Skeletal muscle tissue (tissue), 4 donors: ENCODE measurements around the gene PHETA1. TPM values are rescaled to one million over a fixed set of nuclear protein-coding genes. Genes with fewer than 3 reads are reported as not detected.

Experiments
- H3K27ac ChIP-seq: one replicate; pipeline ENCODE4 v1.7.0; 2013; ENCODE audit warnings: mild to moderate bottlenecking, low read depth, low read length, inconsistent platforms
- H3K27me3 ChIP-seq, 3 donors: one replicate each; pipeline ENCODE4 v1.7.0; 2013; ENCODE audit warnings: low read length in 3 of 3; ENCODE audit not compliant: control insufficient read depth in 3 of 3, insufficient read depth in 3 of 3
- H3K36me3 ChIP-seq, 3 donors: one replicate each; pipeline ENCODE4 v1.7.0; 2013; ENCODE audit warnings: low read length in 3 of 3; ENCODE audit not compliant: control insufficient read depth in 3 of 3, insufficient read depth in 3 of 3
- H3K4me1 ChIP-seq, 3 donors: one replicate each; pipeline ENCODE4 v1.7.0; 2013; ENCODE audit warnings: low read length in 3 of 3, mild to moderate bottlenecking in 3 of 3; ENCODE audit not compliant: control insufficient read depth in 3 of 3, insufficient read depth in 3 of 3
- H3K4me3 ChIP-seq, 3 donors: one replicate each; pipeline ENCODE4 v1.7.0; 2013; ENCODE audit warnings: low read length in 3 of 3
- H3K9ac ChIP-seq, 3 donors: one replicate each; pipeline ENCODE4 v1.7.0; 2013; ENCODE audit warnings: low read length in 3 of 3, mild to moderate bottlenecking in 3 of 3, moderate library complexity in 2 of 3, low read depth in 1 of 3
- H3K9me3 ChIP-seq, 3 donors: one replicate each; pipeline ENCODE4 v1.7.0; 2013; ENCODE audit warnings: low read length in 3 of 3; ENCODE audit not compliant: control insufficient read depth in 3 of 3
- total RNA-seq: library from RNA; depleted of rRNA; stranded (reverse); fragments of >200 nt; gene quantifications from one replicate; pipeline ENCODE4 v1.2.3, GENCODE V29; 2014
- donor health status: Osteomylitis.

PHETA1 gene
- total RNA-seq, 1 donor from 2014 or later: 2.6 TPM

DNA sequence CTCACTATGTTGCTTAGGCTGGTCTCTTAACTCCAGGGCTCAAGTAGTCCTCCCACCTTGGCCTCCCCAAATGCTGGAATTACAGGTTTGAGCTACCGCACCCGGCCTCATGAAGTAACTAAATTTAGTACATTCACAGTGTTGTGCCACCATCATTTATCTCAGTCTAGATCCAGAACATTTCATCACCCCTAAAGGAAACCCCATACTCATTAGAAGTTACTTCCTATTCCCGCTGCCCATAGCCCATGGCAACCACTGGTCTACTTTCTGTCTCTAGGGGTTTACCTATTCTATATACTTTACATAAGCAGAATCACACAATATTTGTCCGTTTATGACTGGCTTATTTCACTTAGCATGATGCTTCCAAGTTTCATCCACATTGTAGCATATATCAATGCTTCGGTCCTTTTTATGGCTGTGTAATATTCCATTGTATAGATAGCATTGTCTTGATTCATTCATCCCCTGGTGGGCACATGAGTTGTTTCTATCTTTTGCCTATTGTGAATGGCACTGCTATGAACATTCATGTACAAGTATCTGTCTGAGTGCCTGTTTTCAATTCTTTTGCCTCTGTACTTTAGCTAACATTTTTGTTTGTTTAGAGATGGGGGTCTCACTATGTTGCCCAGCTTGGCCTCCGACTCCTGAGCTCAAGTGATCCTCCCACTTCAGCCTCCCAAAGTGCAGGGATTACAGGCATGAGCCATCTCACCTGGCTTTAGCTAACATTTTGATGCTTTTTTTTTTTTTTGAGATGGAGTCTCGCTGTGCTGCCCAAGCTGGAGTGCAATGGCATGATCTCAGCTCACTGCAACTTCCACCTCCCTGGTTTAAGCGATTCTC lies 26.7 kb upstream of the PHETA1 start:
- peaks cover 0 to 3% (median 0%) of the 10 kb centered on the region in 3 donors for H3K27me3 ChIP-seq
- H3K4me1 ChIP-seq: peaks cover 0 to 4% (median 3%) of the 10 kb centered on the region in 3 donors
- no peak overlapping the region for H3K27ac ChIP-seq
- no peaks in the 10 kb centered on the region for H3K9me3 ChIP-seq
- no peaks in the 10 kb centered on the region for H3K36me3 ChIP-seq
- H3K4me3 ChIP-seq: no peak overlapping the region
- H3K9ac ChIP-seq: no peak overlapping the region

DNA sequence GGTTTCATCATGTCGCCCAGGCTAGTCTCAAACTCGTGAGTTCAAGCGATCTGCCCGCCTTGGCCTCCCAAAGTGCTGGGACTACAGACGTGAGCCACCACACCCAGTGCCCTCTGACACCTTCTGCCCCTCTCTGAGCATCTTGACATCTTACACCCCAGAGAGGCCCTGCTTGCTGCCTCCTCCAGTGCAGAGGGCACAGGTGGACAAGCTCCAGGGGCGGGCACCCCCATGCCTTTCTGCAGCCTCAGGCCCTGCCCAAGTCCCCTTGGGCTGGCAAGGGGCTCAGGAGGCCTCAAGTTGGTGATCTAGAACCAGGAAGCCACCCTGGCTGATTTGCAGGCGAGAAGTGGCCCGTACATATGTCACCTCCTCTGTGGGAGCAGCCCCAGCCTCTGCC lies 25.6 kb upstream of the PHETA1 start:
- no peak overlapping the region for H3K9ac ChIP-seq
- peaks cover 0 to 4% (median 3%) of the 10 kb centered on the region in 3 donors for H3K4me1 ChIP-seq
- no peaks in the 10 kb centered on the region for H3K36me3 ChIP-seq
- H3K9me3 ChIP-seq: no peaks in the 10 kb centered on the region
- no peak overlapping the region for H3K27ac ChIP-seq
- peaks cover 0 to 3% (median 1%) of the 10 kb centered on the region in 3 donors for H3K27me3 ChIP-seq
- H3K4me3 ChIP-seq: no peak overlapping the region

- Histone ChIP-seq H3K4me3 (no peak overlapping the region), H3K27me3 (peaks cover 0 to 5% (median 3%) of the 10 kb centered on the region in 3 donors), H3K4me1 (peaks cover 0 to 4% (median 3%) of the 10 kb centered on the region in 3 donors), H3K36me3 (no peaks in the 10 kb centered on the region), H3K9me3 (no peaks in the 10 kb centered on the region), H3K9ac (no peak overlapping the region), H3K27ac (no peak overlapping the region)
Measured at GRCh38 chr12:111393700-111394300, 24.9 kb upstream of the PHETA1 start.

DNA sequence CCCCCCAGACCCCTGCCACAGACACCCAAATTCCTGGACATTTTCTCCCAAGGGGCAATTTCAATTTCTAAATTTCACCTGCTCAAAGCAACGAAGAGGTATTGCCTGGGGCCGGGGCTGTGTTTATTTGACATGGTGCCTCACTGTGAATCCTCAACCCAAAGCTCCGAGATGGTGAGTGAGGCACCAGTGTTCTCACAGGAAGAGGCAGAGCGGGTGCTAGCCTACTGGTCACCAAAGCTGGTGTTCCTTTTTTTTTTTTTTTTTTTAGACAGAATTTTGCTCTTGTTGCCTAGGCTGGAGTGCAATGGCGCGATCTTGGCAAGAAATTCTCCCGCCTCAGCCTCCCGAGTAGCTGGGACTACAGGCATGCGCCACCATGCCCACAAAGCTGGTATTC lies 22.0 kb upstream of the PHETA1 start:
- Histone ChIP-seq H3K9ac (no peak overlapping the region), H3K27me3 (peaks cover 0 to 5% (median 3%) of the 10 kb centered on the region in 3 donors), H3K36me3 (no peaks in the 10 kb centered on the region), H3K9me3 (no peaks in the 10 kb centered on the region), H3K4me3 (no peak overlapping the region), H3K27ac (no peak overlapping the region), H3K4me1 (no peaks in the 10 kb centered on the region)

DNA sequence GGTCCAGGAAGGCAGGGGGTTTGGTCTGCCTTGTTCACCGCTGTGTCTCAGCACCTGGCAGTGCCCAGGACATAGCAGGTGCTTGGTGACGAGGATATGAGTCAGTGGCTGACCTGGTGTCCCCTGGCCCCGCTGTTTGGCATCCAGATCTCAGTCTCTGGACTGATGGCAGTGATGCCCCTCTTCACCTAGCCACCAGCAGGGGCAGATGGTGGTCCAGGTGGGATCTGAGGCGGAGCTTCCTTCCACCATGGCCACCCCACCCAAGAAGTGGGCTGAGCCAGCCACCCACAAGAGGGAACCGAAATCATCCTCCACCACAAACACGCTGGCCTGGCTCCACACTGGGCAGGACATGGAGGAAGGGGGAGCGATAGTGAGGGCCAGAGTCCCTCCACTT lies 20.7 kb upstream of the PHETA1 start:
- Histone ChIP-seq H3K9ac (no peak overlapping the region), H3K27me3 (peaks cover 0 to 5% (median 3%) of the 10 kb centered on the region in 3 donors), H3K36me3 (no peaks in the 10 kb centered on the region), H3K27ac (no peak overlapping the region), H3K4me1 (no peaks in the 10 kb centered on the region), H3K4me3 (no peak overlapping the region), H3K9me3 (no peaks in the 10 kb centered on the region)

- peaks cover 0 to 5% (median 3%) of the 10 kb centered on the region in 3 donors for H3K27me3 ChIP-seq
- no peak overlapping the region for H3K27ac ChIP-seq
- no peaks in the 10 kb centered on the region for H3K4me1 ChIP-seq
- H3K9ac ChIP-seq: no peak overlapping the region
- H3K36me3 ChIP-seq: no peaks in the 10 kb centered on the region
- H3K4me3 ChIP-seq: no peak overlapping the region
- H3K9me3 ChIP-seq: no peaks in the 10 kb centered on the region
Measured at GRCh38 chr12:111387747-111388323, 18.9 kb upstream of the PHETA1 start.

DNA sequence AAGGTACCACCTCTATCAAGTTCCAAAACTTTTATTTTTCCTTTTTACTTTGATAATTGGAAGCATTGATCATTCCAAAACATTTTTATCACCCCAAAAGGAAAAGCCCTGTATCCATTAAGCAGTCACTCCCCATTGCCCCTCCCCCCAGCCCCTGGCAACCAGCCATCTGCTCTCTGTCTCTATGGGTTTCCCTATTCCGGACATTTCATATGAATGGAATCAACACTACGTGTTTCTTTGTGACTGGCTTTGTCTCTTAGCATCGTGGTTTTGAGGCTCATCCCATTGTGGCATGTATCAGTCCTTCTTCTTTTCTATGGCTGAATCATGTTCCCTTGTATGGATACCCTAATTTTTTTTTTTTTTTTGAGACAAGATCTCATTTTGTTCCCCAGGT lies 18.0 kb upstream of the PHETA1 start:
- H3K36me3 ChIP-seq: no peaks in the 10 kb centered on the region
- H3K9ac ChIP-seq: no peak overlapping the region
- peaks cover 0 to 5% (median 5%) of the 10 kb centered on the region in 3 donors for H3K27me3 ChIP-seq
- H3K4me3 ChIP-seq: no peak overlapping the region
- no peak overlapping the region for H3K27ac ChIP-seq
- no peaks in the 10 kb centered on the region for H3K4me1 ChIP-seq
- H3K9me3 ChIP-seq: no peaks in the 10 kb centered on the region

- H3K27ac ChIP-seq: no peak overlapping the region
- H3K36me3 ChIP-seq: no peaks in the 10 kb centered on the region
- H3K4me3 ChIP-seq: no peak overlapping the region
- H3K4me1 ChIP-seq: no peaks in the 10 kb centered on the region
- peaks cover 0 to 5% (median 4%) of the 10 kb centered on the region in 3 donors for H3K27me3 ChIP-seq
- no peak overlapping the region for H3K9ac ChIP-seq
- no peaks in the 10 kb centered on the region for H3K9me3 ChIP-seq
Measured at GRCh38 chr12:111384596-111384995, 15.7 kb upstream of the PHETA1 start.

DNA sequence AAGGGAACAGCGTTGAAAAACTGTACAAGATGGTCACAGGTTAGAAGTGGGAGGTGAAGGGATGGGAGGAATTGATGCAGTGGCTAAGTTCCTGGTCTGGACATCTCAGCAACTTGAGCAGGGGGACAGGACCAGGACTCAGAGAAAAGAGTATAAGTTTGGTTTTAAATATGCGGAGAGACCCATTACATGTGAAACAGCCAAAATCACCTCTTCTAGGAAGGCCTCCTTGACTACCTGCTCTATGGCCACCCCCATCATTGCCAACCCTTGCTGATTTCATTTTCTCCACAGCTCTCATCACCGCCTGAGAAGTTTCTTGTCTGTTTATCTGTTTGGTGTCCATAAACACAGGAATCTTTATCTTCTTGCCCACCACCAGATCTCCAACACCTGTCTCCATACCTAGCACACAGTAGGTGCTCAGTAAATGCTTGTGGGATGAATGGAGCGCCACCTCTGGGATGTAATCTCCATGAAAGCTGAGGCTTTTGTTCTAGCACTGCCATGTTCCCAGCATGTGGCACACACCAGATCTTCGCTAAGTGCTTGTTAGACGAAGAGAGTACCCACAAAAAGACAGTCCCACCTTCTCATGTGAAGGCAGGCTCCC lies 11.2 kb upstream of the PHETA1 start:
- Histone ChIP-seq H3K9me3 (no peaks in the 10 kb centered on the region), H3K36me3 (no peaks in the 10 kb centered on the region), H3K27me3 (peaks cover 0 to 4% (median 0%) of the 10 kb centered on the region in 3 donors), H3K4me1 (no peaks in the 10 kb centered on the region), H3K9ac (no peak overlapping the region), H3K27ac (no peak overlapping the region), H3K4me3 (no peak overlapping the region)
